Frontal cortex (tissue), 4 donors: ENCODE data around the gene C1orf21. TPM values are rescaled to one million over a fixed set of nuclear protein-coding genes. Genes with fewer than 3 reads are reported as not detected.

ENCODE experiments used
- DNase-seq, 2 donors: peaks; one replicate each; pipeline ENCODE4 v3.0.0; 2012; ENCODE audit warnings: low spot score in 2 of 2
- FAIRE-seq: peaks from 2 replicates; lab custom pipeline; 2012; peaks lifted over from hg19 to GRCh38; lab: Jason Lieb, UNC
- total RNA-seq: library from RNA; depleted of rRNA; stranded (reverse); fragments of >200 nt; gene quantifications from one replicate; pipeline ENCODE4 v1.2.3, GENCODE V29; 2014
- donor health status: control.
- donor health status: control.
- donor health status: control.

Gene C1orf21
- total RNA-seq, 1 donor from 2014 or later = 24.9 TPM

DNA sequence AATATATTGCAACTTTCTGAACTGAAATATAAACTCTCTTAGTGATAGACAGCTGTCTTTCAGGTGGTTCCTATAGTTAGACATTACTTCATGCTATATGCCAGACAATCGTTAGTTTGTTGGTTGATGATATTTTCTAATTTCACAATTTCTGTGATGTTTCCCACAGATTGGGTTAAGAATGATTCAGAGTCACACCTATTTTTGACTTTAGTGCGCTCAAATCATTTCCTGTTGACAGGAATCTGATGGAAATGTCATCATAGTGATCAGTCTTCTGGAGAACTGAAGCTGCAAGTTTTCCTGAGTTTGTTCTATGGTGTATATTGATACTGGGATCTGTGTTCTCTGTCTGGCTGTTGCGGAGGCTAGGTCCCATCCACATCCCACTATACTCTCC is 119.7 kb downstream of the C1orf21 start:
- FAIRE-seq = no peak
- no peak for DNase-seq

DNA sequence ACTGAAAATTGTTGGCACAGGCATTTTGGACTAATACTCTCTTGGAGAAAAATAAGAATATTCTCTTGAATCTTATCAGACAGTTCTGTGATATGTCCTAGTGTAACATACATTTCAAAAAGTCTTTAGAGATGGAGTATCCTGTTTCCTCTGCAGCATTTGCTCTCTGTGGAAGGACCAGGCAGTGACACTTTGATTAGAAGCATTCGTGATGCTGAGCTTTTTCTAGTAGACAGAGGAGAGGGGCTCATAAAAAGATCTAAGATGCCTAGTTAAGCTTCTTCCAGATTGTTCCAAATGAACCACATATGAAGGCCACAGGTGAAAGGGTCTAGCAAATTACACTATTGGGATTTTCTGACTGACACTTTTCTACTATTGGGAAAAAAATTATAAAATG is 120.3 kb downstream of the C1orf21 start:
- no peak for FAIRE-seq

DNA sequence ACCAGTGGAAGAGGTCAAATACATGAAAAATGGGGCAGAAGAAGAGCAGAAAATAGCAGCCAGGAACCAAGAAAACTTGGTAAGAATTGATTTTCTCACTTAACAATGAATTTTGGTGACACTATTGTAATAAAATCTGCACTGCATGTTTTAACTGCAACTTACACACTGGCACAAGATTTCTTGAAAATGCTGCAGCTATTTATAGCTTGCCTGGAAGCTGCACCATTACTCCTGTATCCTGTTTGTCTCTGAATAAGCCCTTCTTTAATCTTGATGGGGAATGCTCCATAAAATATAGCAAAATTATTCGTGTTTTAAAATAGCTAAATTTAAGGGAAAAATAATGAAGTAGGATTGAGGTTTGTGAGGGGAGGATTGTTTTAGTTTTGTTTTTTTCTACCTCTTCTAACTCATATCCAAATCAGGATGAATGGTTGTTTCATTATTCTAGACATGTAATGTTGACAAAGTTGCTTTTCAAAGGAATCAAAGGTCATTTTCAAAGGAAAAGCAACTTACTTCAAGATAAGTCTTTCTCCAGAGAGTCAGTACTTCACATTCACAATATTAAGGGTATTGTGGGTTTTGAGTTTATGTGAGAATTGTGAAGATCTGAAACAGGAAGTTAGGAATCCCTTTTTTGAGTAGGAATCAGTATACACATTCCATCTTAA is 120.9 kb downstream of the C1orf21 start:
- FAIRE-seq (no peak), DNase-seq (no peak)

More for the DNA sequence above, 120.3 kb downstream of the C1orf21 start:
- DNase-seq = no peak

DNA sequence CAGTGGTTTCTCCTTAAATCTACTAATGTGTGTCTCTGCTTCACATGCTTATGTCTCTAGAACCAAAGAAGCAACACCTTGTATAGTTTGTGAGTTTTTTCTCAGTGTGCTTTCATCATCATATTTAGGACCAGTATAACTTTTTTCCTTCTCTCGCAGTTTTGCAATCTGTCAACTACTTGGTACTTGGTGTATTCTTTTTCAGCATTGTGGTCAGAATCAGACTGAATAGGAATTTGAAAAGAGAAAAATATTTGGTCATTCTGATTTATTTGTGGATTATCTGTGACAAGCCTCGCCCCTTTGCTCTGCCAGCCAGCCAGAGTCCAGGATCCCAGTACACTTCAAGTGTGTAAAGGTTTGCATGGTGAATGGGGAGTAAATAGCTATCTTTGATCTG is 122.3 kb downstream of the C1orf21 start:
- DNase-seq (no peak), FAIRE-seq (no peak)

DNA sequence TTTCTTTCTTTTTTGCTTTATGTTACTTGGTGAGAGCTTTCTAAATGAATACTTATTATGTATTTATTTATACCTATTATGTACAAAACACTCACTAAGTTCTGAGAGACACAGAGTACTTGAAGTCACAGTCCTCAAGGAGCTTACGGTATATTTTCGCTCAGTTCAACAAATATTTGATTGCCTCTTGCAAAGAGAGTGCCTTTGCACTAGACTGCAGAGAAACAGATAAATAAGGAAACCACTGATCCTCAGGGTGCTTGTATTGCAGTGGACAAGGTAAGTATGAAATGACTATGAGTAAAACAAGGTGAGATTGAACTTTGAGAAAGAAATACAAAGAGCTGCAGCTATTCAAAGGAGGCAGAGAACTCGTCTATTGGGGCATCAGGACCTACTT is 123.3 kb downstream of the C1orf21 start:
- DNase-seq = no peak
- FAIRE-seq = no peak

DNA sequence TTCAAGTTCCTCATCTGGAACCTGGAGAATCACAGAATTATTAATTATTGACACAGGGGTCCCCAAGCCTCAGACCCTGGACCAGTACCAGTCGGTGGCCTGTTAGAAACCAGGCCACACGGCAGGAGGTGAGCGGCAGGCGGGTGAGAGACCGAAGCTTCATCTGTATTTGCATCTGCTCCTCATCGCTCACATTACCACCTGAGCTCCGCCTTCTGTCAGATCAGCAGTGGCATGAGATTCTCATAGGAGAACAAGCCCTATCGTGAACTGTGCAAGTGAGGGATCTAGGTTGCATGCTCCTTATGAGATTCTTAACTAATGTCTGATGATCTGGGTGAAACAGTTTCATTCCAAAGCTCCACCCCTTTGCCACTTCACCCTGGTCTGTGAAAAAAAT is 125.9 kb downstream of the C1orf21 start:
- DNase-seq (no peak), FAIRE-seq (no peak)

DNA sequence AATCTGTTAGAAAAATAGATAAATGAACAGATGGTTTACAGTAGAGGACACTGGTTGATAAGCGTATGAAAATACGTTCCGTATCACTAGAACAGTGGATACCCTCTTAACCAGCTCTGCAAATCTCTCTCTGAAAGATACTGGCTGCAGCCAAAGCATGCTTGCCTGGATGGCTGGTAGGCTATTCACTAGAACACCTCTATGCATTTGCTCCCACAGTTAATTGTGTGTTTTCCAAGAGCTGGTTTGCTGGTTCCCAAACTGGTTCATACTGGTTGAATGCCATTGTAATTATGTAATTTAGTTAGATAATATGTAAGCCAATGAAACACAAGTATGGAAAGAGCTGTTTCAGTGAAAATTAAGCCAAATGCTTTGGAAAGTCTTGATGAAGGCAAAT is 126.6 kb downstream of the C1orf21 start:
- FAIRE-seq (no peak), DNase-seq (no peak)

DNA sequence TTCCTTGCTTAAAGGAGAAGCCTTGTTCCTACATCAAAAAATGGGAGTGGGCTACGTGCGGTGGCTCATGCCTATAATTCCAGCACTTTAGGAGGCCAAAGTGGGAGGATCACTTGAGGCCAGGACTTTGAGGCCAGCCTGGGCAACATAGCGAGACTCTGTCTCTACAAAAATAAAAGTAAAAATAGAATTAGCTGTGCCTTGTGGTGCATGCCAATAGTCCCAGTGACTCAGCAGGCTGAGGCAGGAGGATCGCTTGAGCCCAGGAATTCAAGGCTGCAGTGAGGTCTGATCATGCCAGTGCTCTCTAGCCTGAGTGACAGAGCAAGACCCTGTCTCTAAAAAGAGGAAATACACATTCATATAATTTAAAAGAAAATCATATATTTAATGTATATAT is 127.1 kb downstream of the C1orf21 start:
- no peak for FAIRE-seq
- DNase-seq = no peak

DNA sequence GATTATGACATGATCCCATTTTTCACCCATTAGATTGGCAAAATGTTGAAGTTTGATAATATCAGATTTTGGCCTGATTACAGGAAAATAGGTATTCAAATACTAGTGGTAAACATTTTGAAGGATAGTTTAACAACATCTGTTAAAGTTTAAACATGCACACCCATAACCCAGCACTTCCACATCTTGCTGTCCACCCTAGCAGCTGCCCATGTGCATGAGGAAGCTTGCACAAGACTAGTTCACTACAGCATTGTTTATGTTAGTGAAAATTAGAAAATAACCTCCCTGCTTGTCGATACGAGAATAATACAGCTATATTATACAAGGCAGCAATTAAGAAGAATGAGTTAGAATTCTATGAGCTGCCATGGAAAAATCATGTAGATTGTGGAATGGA is 127.6 kb downstream of the C1orf21 start:
- no peak for FAIRE-seq
- no peak for DNase-seq

DNA sequence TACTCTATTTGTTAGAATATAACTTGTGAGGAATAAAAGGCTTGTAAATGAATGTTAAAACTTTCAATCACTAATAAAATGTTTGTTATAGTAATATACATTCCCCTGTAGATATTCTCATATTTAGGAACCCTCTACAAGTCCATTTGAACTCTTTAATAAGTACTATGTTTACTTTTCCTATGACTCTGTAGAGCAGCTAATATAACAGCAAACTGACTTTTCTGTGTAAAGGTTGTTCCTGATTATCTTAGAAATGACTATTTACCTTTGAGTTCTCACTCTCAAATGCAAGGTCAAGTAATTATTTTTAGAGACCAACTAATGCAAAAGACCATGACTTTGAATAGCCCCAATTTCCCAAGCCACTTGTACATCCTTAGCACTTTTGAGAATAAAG is 130.3 kb downstream of the C1orf21 start:
- no peak for FAIRE-seq
- no peak for DNase-seq

DNA sequence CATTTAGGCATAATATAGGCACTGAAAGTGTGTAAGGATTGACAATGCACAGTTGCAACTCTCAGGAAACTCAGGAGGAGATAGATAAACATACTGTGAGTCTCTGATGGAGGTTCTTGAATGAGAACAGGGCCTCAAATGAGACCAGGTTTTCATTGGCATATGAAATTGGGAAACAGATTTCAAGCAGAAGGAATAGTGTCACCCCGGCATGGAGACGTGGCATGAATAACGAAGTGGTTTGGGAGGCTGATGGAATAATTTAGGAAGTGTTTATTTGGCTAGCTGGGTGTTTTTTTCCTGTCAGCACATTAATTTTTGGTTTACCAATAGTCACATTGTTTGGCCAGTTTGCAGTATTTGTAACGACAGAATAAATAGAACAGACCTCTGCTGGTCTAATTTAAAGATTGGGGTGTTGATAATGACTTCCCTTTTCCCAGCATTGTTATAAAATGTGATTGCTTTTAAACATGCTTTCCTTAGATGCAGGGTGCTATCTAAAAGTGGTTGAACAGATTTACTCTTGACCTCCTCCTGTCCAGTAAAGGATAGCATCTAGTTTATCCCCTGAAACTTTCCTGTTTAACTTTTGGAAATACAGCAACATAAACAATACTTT is 132.0 kb downstream of the C1orf21 start:
- FAIRE-seq = no peak

DNA sequence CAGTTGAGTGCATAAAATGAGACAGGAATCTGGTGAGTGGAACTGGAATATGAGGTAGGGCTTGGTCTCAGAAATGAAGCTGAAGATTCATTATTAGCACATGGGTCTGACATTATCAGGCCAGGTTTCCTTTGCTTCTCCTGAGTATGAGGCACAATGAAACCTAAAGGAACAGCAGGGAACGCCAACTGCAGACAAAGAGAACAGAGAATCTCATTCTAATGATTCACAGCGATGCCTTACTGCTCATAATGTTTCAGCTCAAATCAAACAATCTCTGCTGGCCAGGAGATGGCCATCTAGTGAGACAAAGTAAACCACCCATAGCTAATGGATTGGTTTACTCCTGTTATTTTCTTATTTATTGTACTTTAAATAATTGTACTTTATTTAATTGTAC is 133.5 kb downstream of the C1orf21 start:
- DNase-seq = no peak
- peak; percentile 36 for FAIRE-seq

More for the DNA sequence above, 132.0 kb downstream of the C1orf21 start:
- DNase-seq = no peak

DNA sequence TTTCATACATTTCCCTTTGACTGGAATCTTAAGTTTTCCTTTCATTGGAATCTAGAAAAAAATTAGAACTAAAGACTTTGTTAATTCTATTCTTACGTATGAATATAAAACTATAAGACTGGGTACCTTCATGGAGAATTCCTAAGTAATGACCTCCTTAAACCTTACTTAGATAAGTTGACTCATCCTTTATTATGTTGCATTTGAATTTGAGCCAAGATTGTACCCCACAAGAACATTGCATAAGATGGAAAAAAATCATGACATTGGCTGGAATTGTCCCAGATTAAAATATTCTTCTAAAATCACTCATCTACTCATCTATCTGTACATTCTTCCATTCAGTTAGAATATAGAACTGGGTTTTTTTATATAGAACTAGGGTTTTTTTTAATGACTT is 137.4 kb downstream of the C1orf21 start:
- DNase-seq (no peak), FAIRE-seq (no peak)

DNA sequence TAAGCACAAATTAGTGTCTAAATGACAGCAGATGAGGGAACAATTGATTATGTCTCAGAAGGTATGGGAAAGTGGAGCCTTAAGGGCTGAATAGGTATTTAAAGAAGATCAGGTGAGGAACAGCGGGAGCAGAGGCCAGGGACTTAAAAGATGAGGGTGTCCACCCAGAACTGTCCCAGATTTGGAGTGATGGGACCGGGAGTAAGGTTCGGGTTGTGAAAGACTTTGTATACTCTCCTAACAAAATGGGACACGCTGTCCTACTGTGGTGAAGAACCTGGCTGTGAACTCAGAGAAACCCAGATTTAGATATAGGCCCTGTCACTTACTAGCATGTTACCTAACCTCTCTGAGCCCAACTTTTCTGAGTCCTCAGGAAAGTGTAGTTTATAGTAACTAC is 140.6 kb downstream of the C1orf21 start:
- FAIRE-seq = no peak
- no peak for DNase-seq

DNA sequence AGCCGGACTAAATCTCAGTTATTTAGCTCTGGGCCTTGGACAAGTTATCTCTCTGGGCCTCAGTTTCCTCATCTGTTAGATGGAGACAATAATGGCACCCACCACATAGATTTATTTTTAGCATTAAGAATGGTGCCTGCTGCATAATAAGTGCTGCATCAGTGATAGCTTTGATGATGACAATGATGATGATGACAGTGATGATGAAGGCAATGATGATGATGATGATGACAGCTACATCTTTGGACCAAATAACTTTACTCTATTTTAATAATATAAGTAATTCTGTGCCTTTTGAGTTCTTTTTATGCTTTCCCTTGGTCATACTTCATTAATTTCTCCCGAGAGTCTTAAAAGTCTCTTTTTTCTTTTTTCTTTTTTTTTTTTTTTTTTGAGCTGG is 143.4 kb downstream of the C1orf21 start:
- FAIRE-seq = no peak
- no peak for DNase-seq

DNA sequence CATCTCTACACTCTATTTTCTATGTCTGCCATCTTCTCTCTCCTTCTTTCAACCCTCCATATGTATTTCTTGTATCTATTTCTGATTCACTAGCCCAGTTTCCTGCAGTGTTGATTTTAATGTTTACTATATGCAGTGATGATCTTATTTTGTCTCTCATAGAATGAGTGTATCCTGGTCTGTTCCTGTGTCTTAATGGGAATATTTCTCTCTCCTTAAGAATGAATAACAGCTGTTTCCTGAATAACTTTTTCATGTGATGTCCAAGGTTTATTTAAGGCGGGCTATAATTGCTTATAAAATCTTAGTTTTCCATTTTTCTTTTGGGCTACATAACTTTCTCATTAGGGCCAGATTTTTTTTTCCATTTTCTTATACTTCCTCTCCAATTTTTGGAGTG is 144.5 kb downstream of the C1orf21 start:
- FAIRE-seq (no peak), DNase-seq (no peak)

DNA sequence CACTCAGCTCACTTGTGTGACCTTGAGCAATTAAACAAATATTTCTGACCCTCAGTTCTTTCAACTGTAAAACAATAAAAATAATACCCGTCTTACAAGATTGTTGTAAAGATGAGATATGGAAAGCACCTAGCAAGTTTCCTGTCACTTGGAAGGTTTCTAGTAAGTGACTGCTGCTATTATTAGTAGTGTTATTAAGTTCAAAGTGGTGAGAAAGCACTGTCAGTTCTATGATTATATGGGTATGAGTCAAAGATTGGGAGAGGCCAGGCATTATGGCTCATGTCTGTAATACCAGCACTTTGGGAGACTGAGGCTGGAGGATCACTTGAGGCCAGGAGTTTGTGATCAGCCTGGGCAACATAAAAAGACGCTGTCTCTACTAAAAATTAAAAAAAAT is 145.4 kb downstream of the C1orf21 start:
- no peak for FAIRE-seq
- no peak for DNase-seq

DNA sequence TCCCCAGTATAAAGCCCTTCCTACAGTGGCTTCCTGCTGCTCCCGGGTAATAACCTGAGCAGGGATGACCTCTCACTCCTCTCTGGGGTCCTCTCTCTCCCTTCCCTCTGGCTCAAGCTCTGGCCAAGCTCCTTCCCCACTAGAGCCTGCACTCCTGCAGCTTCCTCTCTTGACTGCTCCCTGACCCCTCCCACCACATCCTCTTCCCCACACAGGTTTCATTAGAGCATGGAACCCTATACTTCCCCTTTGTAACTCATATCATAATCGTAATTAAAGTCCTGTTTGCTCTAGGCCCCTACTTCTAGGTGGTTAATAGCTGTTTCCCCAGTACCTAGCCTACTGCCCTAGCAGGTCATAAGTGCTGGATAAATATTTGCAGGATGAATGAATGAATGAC is 146.2 kb downstream of the C1orf21 start:
- DNase-seq (no peak), FAIRE-seq (no peak)

DNA sequence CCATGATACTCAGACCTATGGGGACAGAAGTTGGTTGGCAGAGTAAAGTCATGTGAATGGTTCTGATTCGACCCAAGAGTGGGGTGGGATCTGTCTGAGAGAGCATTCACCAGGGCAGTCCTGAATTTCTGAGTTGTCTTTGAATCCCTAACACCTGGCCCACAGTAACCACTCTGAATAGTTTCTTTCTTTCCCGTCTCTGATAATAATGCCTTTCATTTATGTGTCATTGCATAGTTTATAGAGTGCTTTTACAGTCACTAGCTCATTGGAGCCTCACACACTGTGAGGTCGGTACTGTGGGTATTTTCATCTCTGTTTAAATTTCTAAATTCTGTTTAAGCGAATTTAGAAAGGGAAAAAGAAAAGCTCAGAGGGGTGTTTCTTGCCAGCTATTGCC is 147.1 kb downstream of the C1orf21 start:
- DNase-seq (no peak), FAIRE-seq (no peak)

DNA sequence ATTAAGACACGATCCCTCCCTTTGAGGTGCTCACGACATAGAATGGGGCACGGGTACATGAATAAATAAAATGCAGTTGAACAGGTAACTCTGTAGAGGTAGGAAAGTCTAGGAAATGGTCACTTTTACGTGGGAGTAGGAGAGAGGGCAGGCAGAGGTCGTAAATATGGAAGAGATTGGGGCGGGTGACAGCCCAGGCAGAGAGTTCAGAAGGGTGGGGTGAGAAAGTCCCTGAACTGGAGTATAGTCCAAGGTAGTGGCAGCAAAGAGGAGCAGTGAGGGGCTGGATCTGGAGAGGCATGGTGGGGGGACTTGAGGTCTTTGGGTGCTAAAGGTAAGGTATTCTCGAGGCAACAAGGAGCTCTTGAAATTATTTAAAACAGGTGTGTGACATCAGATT is 147.9 kb downstream of the C1orf21 start:
- FAIRE-seq = no peak

DNA sequence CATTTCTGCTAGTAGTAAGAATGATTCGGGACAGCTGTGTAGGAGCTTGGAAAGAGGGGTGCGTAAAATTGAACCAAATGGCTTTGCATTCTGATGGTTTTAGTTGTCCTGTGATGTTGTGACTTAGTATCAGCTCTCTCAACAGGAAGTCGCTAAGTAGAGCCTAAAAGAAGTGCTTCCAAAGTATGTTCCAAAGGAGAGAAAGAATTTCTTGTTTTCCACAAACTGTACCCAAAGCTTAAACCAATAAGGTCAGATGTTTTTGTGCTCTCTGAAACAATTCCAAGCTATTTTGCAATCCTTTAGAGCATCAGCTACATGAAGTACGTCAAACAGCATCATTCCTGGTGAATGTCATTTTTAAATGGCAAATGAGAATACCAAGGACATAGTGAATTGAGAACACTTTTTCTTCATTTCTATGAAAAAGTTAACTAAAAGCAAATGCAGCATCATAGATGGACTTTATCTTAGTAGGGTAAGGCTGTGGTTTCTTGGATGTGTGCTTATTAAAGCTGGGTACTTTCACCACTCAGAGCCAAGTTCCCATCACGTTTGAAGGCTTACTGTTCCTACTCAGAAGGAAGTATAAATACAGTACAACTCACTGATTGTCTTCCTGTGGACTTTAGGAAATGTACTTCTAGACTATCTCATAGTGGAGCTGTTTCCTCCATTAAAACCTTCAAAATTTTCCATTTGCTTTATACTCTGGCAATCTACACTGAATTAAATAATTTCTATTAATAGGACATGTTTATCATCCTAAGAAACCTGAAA is 148.6 kb downstream of the C1orf21 start:
- FAIRE-seq = no peak
- no peak for DNase-seq

More for the DNA sequence above, 147.9 kb downstream of the C1orf21 start:
- DNase-seq = no peak
